Measurements from ENCODE around the gene THAP11. TPM values are rescaled to one million over a fixed set of nuclear protein-coding genes. Genes with fewer than 3 reads are reported as not detected.

Gene THAP11
- total RNA-seq, 6 experiments from 2014 or later: 8.9 to 23.9 (median 11.7) TPM

GRCh38 chr16:67847064-67847861 is 5.1 kb downstream of the THAP11 start, which contains the start of gene CENPT:
TSS of gene CENPT (minus strand) at chr16:67847693. CDS start at chr16:67833859, 13,834 bp downstream.
- TF ChIP-seq POLR2A (IDR thresholded peaks at IDR 0.05) (no peak), CTCF (IDR thresholded peaks at IDR 0.05) (peak in 1 of 4 donors; percentile 14)
- H3K4me1 ChIP-seq: peaks cover 0 to 40% (median 12%) of the 10 kb centered on the region in 4 donors
- intact Hi-C loops (cut with DNase I): no loop called here
- ATAC-seq (peak; percentile 49 to 62 (median 54)), DNase-seq (peak in 2 of 3 donors; percentile 60 to 76)
- H3K27ac ChIP-seq: peak within 1 kb of the TSS; percentile 89 to 92 (median 90)
- H3K36me3 ChIP-seq: no peaks in the 10 kb centered on the region
- 0% methylated on average over 13 of the region's 62 CpGs for WGBS (ENCODE audit: insufficient coverage, low coverage, low lambda C conversion rate, missing lambda C conversion rate)
- no peaks in the 10 kb centered on the region for H3K9me3 ChIP-seq
- no peaks in the 10 kb centered on the region for H3K27me3 ChIP-seq
- peak within 1 kb of the TSS; percentile 85 to 100 (median 96) for H3K4me3 ChIP-seq

DNA sequence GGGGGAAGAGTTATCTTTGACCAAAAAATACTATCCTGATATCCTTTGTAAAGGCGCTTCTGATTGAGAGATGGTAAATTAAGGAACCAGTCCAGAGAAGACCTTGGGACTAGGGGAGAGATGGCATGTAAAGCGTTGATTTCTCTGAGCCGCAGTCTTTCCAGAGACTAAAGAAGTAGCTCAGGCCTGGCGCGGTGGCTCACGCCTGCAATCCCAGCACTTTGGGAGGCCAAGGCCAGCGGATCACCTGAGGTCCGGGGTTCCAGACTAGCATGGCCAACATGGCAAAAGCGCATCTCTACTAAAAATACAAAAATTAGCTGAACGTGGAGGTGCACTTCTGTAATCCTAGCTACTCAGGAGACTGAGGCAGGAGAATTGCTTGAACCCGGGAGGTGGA is 6.0 kb downstream of the THAP11 start:
- ATAC-seq: no peak
- Histone ChIP-seq H3K27me3 (no peaks in the 10 kb centered on the region), H3K4me3 (peak overlapping the region in 1 of 3 donors; percentile 96), H3K27ac (no peak overlapping the region), H3K36me3 (no peaks in the 10 kb centered on the region), H3K9me3 (no peaks in the 10 kb centered on the region), H3K4me1 (peaks cover 0 to 38% (median 12%) of the 10 kb centered on the region in 4 donors)
- no peak for DNase-seq
- WGBS (ENCODE audit: insufficient coverage, low coverage, low lambda C conversion rate, missing lambda C conversion rate): 79% methylated on average over 11 of the region's 11 CpGs
- TF ChIP-seq CTCF (IDR thresholded peaks at IDR 0.05): no peak
- TF ChIP-seq POLR2A (IDR thresholded peaks at IDR 0.05): no peak
- intact Hi-C loops (cut with DNase I): no loop called here

- TF ChIP-seq POLR2A (IDR thresholded peaks at IDR 0.05): no peak
- no peak for TF ChIP-seq CTCF (IDR thresholded peaks at IDR 0.05)
- intact Hi-C loops (cut with DNase I): no loop called here
- Histone ChIP-seq H3K27ac (no peak overlapping the region), H3K36me3 (no peaks in the 10 kb centered on the region), H3K4me3 (no peak overlapping the region), H3K9me3 (no peaks in the 10 kb centered on the region), H3K27me3 (no peaks in the 10 kb centered on the region), H3K4me1 (peaks cover 0 to 22% (median 17%) of the 10 kb centered on the region in 4 donors)
- DNase-seq (no peak), ATAC-seq (no peak)
- WGBS (ENCODE audit: insufficient coverage, low coverage, low lambda C conversion rate, missing lambda C conversion rate): 90% methylated on average over 1 of the region's 3 CpGs
Observed at GRCh38 chr16:67853670-67854069, 11.6 kb downstream of the THAP11 start.

- ATAC-seq: no peak
- intact Hi-C loops (cut with DNase I): no loop called here
- no peaks in the 10 kb centered on the region for H3K27me3 ChIP-seq
- 63% methylated on average over 2 of the region's 10 CpGs for WGBS (ENCODE audit: insufficient coverage, low coverage, low lambda C conversion rate, missing lambda C conversion rate)
- H3K36me3 ChIP-seq: no peaks in the 10 kb centered on the region
- no peak for TF ChIP-seq CTCF (IDR thresholded peaks at IDR 0.05)
- TF ChIP-seq POLR2A (IDR thresholded peaks at IDR 0.05): no peak
- no peak for DNase-seq
- H3K4me3 ChIP-seq: no peak overlapping the region
- no peak overlapping the region for H3K27ac ChIP-seq
- H3K9me3 ChIP-seq: no peaks in the 10 kb centered on the region
- peaks cover 0 to 24% (median 17%) of the 10 kb centered on the region in 4 donors for H3K4me1 ChIP-seq
Observed at GRCh38 chr16:67855789-67856188, 13.7 kb downstream of the THAP11 start.
